Measurements from ENCODE around the gene SLC16A13.
"Not testable (repeated sequence)": the region's sequence is repeated elsewhere in the genome, so short reads cannot be mapped to it uniquely, and the experiment has no call there.

SLC16A13 gene

GRCh38 chr17:7035591-7036368 lies at the start of gene SLC16A13:
SLC16A13 (plus strand) TSS chr17:7036015; CDS start chr17:7036383, 368 bp downstream.
- peak; percentile 99 for DNase-seq (ENCODE audit: low spot score)

GRCh38 chr17:6986676-6987075 lies 49.1 kb upstream of the SLC16A13 start:
- DNase-seq (ENCODE audit: low spot score) = no peak

- no peak for DNase-seq (ENCODE audit: low spot score)
Measured at GRCh38 chr17:6989779-6990178, 46.0 kb upstream of the SLC16A13 start.

GRCh38 chr17:6993613-6994056 lies 42.2 kb upstream of the SLC16A13 start:
- not testable (repeated sequence) for DNase-seq (ENCODE audit: low spot score)

GRCh38 chr17:6994118-6994598 lies 41.7 kb upstream of the SLC16A13 start:
- no peak for DNase-seq (ENCODE audit: low spot score)

GRCh38 chr17:6994666-6995256 lies 41.1 kb upstream of the SLC16A13 start:
- DNase-seq (ENCODE audit: low spot score) = no peak

- DNase-seq (ENCODE audit: low spot score) = no peak
Measured at GRCh38 chr17:6995500-6996255, 40.1 kb upstream of the SLC16A13 start, which contains the start of gene ALOX12. ALOX12 (plus strand) TSS chr17:6996049; CDS start chr17:6996118, 69 bp downstream.

GRCh38 chr17:6996256-6997011 lies 39.4 kb upstream of the SLC16A13 start:
- no peak for DNase-seq (ENCODE audit: low spot score)

GRCh38 chr17:6997171-6997570 lies 38.6 kb upstream of the SLC16A13 start:
- DNase-seq (ENCODE audit: low spot score) = no peak

GRCh38 chr17:6998855-6999508 lies 36.8 kb upstream of the SLC16A13 start:
- DNase-seq (ENCODE audit: low spot score) = no peak

- no peak for DNase-seq (ENCODE audit: low spot score)
Measured at GRCh38 chr17:7001318-7001961, 34.4 kb upstream of the SLC16A13 start.

- DNase-seq (ENCODE audit: low spot score) = no peak
Measured at GRCh38 chr17:7002288-7003047, 33.3 kb upstream of the SLC16A13 start.

GRCh38 chr17:7003745-7004144 lies 32.1 kb upstream of the SLC16A13 start:
- DNase-seq (ENCODE audit: low spot score) = no peak

GRCh38 chr17:7004398-7005253 lies 31.2 kb upstream of the SLC16A13 start:
- DNase-seq (ENCODE audit: low spot score) = peak; percentile 83

GRCh38 chr17:7005716-7006115 lies 30.1 kb upstream of the SLC16A13 start:
- no peak for DNase-seq (ENCODE audit: low spot score)

- DNase-seq (ENCODE audit: low spot score) = peak; percentile 18
Measured at GRCh38 chr17:7007143-7007542, 28.7 kb upstream of the SLC16A13 start.

GRCh38 chr17:7010523-7010922 lies 25.3 kb upstream of the SLC16A13 start:
- no peak for DNase-seq (ENCODE audit: low spot score)

GRCh38 chr17:7011415-7011814 lies 24.4 kb upstream of the SLC16A13 start:
- no peak for DNase-seq (ENCODE audit: low spot score)

- no peak for DNase-seq (ENCODE audit: low spot score)
Measured at GRCh38 chr17:7011942-7012254, 23.9 kb upstream of the SLC16A13 start.

All from cerebellar cortex (tissue), 1 donor.